ENCODE results near the gene MYO1B.

Gene MYO1B

GRCh38 chr2:191410646-191411436 lies 165.6 kb downstream of the MYO1B start:
- no peaks in the 10 kb centered on the region for H3K9me3 ChIP-seq (ENCODE audit: low read depth, low read length)
- no peak overlapping the region for H3K4me3 ChIP-seq
- no peak for DNase-seq (ENCODE audit: low read depth, low spot score)
- no peak overlapping the region for H3K27ac ChIP-seq
- no peak overlapping the region for H3K9ac ChIP-seq (ENCODE audit: insufficient read length)
- TF ChIP-seq EZH2 (IDR thresholded peaks at IDR 0.05) = no peak
- peaks cover 28% of the 10 kb centered on the region for H3K36me3 ChIP-seq (ENCODE audit: insufficient read depth, low read length)

GRCh38 chr2:191411472-191411871 lies 166.3 kb downstream of the MYO1B start:
- Histone ChIP-seq H3K27ac (no peak overlapping the region), H3K9ac (ENCODE audit: insufficient read length) (no peak overlapping the region), H3K4me3 (no peak overlapping the region), H3K9me3 (ENCODE audit: low read depth, low read length) (no peaks in the 10 kb centered on the region), H3K36me3 (ENCODE audit: insufficient read depth, low read length) (peaks cover 33% of the 10 kb centered on the region)
- TF ChIP-seq POLR2AphosphoS5 (IDR thresholded peaks at IDR 0.05; ENCODE audit: borderline replicate concordance, low read depth, low read length) (no peak), FOXP2 (optimal IDR thresholded peaks at IDR 0.05; ENCODE audit: control extremely low read depth, extremely low read length, insufficient read depth) (no peak)
- DNase-seq (ENCODE audit: low read depth, low spot score) = no peak

- no peak overlapping the region for H3K9ac ChIP-seq (ENCODE audit: insufficient read length)
- H3K27ac ChIP-seq = no peak overlapping the region
- TF ChIP-seq FOXP2 (optimal IDR thresholded peaks at IDR 0.05; ENCODE audit: control extremely low read depth, extremely low read length, insufficient read depth) = no peak
- no peak for TF ChIP-seq EZH2 (IDR thresholded peaks at IDR 0.05)
- TF ChIP-seq POLR2AphosphoS5 (IDR thresholded peaks at IDR 0.05; ENCODE audit: borderline replicate concordance, low read depth, low read length) = no peak
- DNase-seq (ENCODE audit: low read depth, low spot score) = no peak
- no peak overlapping the region for H3K4me3 ChIP-seq
- H3K36me3 ChIP-seq (ENCODE audit: insufficient read depth, low read length) = peaks cover 33% of the 10 kb centered on the region
- no peaks in the 10 kb centered on the region for H3K9me3 ChIP-seq (ENCODE audit: low read depth, low read length)
Measured at GRCh38 chr2:191412353-191412752, 167.1 kb downstream of the MYO1B start.

- Histone ChIP-seq H3K9me3 (ENCODE audit: low read depth, low read length) (no peaks in the 10 kb centered on the region), H3K36me3 (ENCODE audit: insufficient read depth, low read length) (peaks cover 21% of the 10 kb centered on the region), H3K9ac (ENCODE audit: insufficient read length) (no peak overlapping the region), H3K27ac (no peak overlapping the region), H3K4me3 (no peak overlapping the region)
- TF ChIP-seq EZH2 (IDR thresholded peaks at IDR 0.05) (no peak), POLR2AphosphoS5 (IDR thresholded peaks at IDR 0.05; ENCODE audit: borderline replicate concordance, low read depth, low read length) (no peak), FOXP2 (optimal IDR thresholded peaks at IDR 0.05; ENCODE audit: control extremely low read depth, extremely low read length, insufficient read depth) (no peak)
- DNase-seq (ENCODE audit: low read depth, low spot score) = no peak
Measured at GRCh38 chr2:191415101-191415500, 169.9 kb downstream of the MYO1B start.

GRCh38 chr2:191415858-191416257 lies 170.7 kb downstream of the MYO1B start:
- no peak overlapping the region for H3K27ac ChIP-seq
- TF ChIP-seq EZH2 (IDR thresholded peaks at IDR 0.05) (no peak), FOXP2 (optimal IDR thresholded peaks at IDR 0.05; ENCODE audit: control extremely low read depth, extremely low read length, insufficient read depth) (no peak), POLR2AphosphoS5 (IDR thresholded peaks at IDR 0.05; ENCODE audit: borderline replicate concordance, low read depth, low read length) (no peak)

GRCh38 chr2:191417746-191418145 lies 172.5 kb downstream of the MYO1B start:
- H3K27ac ChIP-seq = no peak overlapping the region
- H3K36me3 ChIP-seq (ENCODE audit: insufficient read depth, low read length) = peaks cover 15% of the 10 kb centered on the region
- no peaks in the 10 kb centered on the region for H3K9me3 ChIP-seq (ENCODE audit: low read depth, low read length)
- no peak for TF ChIP-seq EZH2 (IDR thresholded peaks at IDR 0.05)
- TF ChIP-seq POLR2AphosphoS5 (IDR thresholded peaks at IDR 0.05; ENCODE audit: borderline replicate concordance, low read depth, low read length) = no peak
- no peak for TF ChIP-seq FOXP2 (optimal IDR thresholded peaks at IDR 0.05; ENCODE audit: control extremely low read depth, extremely low read length, insufficient read depth)
- DNase-seq (ENCODE audit: low read depth, low spot score) = no peak
- no peak overlapping the region for H3K4me3 ChIP-seq
- no peak overlapping the region for H3K9ac ChIP-seq (ENCODE audit: insufficient read length)

More at GRCh38 chr2:191415858-191416257, 170.7 kb downstream of the MYO1B start:
- Histone ChIP-seq H3K4me3 (no peak overlapping the region), H3K36me3 (ENCODE audit: insufficient read depth, low read length) (peaks cover 21% of the 10 kb centered on the region), H3K9me3 (ENCODE audit: low read depth, low read length) (no peaks in the 10 kb centered on the region), H3K9ac (ENCODE audit: insufficient read length) (no peak overlapping the region)
- no peak for DNase-seq (ENCODE audit: low read depth, low spot score)

- TF ChIP-seq EZH2 (IDR thresholded peaks at IDR 0.05) (no peak), FOXP2 (optimal IDR thresholded peaks at IDR 0.05; ENCODE audit: control extremely low read depth, extremely low read length, insufficient read depth) (no peak)
- Histone ChIP-seq H3K9me3 (ENCODE audit: low read depth, low read length) (no peaks in the 10 kb centered on the region), H3K4me3 (no peak overlapping the region), H3K27ac (no peak overlapping the region), H3K36me3 (ENCODE audit: insufficient read depth, low read length) (no peaks in the 10 kb centered on the region), H3K9ac (ENCODE audit: insufficient read length) (no peak overlapping the region)
- no peak for DNase-seq (ENCODE audit: low read depth, low spot score)
Measured at GRCh38 chr2:191421950-191422349, 176.7 kb downstream of the MYO1B start.

- TF ChIP-seq EZH2 (IDR thresholded peaks at IDR 0.05) = no peak
- Histone ChIP-seq H3K36me3 (ENCODE audit: insufficient read depth, low read length) (no peaks in the 10 kb centered on the region), H3K27ac (no peak overlapping the region), H3K9me3 (ENCODE audit: low read depth, low read length) (no peaks in the 10 kb centered on the region), H3K4me3 (no peak overlapping the region), H3K9ac (ENCODE audit: insufficient read length) (no peak overlapping the region)
- DNase-seq (ENCODE audit: low read depth, low spot score) = no peak
Measured at GRCh38 chr2:191427031-191427430, 181.8 kb downstream of the MYO1B start.

GRCh38 chr2:191428141-191428540 lies 182.9 kb downstream of the MYO1B start:
- no peak for DNase-seq (ENCODE audit: low read depth, low spot score)
- Histone ChIP-seq H3K9ac (ENCODE audit: insufficient read length) (no peak overlapping the region), H3K36me3 (ENCODE audit: insufficient read depth, low read length) (no peaks in the 10 kb centered on the region), H3K27ac (no peak overlapping the region), H3K9me3 (ENCODE audit: low read depth, low read length) (no peaks in the 10 kb centered on the region), H3K4me3 (no peak overlapping the region)
- no peak for TF ChIP-seq FOXP2 (optimal IDR thresholded peaks at IDR 0.05; ENCODE audit: control extremely low read depth, extremely low read length, insufficient read depth)
- TF ChIP-seq EZH2 (IDR thresholded peaks at IDR 0.05) = no peak
- TF ChIP-seq POLR2AphosphoS5 (IDR thresholded peaks at IDR 0.05; ENCODE audit: borderline replicate concordance, low read depth, low read length) = no peak
